HG02938 (cell line): ENCODE data around the gene NPHS1.
"Not testable (repeated sequence)": the region's sequence is repeated elsewhere in the genome, so short reads cannot be mapped to it uniquely, and the experiment has no call there.

Experiments used
- ATAC-seq: cut with Tn5 transposase; IDR thresholded peaks from one replicate; pipeline ENCODE4 v1.9.1; 2021; ENCODE audit warnings: mild to moderate bottlenecking, moderate library complexity; ENCODE audit not compliant: unreplicated experiment

Gene NPHS1

GRCh38 chr19:35851213-35852028 is 883 bp downstream of the NPHS1 start:
- no peak for ATAC-seq

GRCh38 chr19:35848919-35849505 is 3.3 kb downstream of the NPHS1 start:
- no peak for ATAC-seq

GRCh38 chr19:35848486-35848885 is 3.8 kb downstream of the NPHS1 start:
- ATAC-seq, result no peak

GRCh38 chr19:35847911-35848310 is 4.4 kb downstream of the NPHS1 start:
- no peak for ATAC-seq

GRCh38 chr19:35846038-35846668 is 6.2 kb downstream of the NPHS1 start:
- ATAC-seq, result no peak

GRCh38 chr19:35845215-35846037 is 6.9 kb downstream of the NPHS1 start:
- no peak for ATAC-seq

GRCh38 chr19:35844482-35845214 is 7.7 kb downstream of the NPHS1 start:
- ATAC-seq, result no peak

GRCh38 chr19:35843676-35844481 is 8.4 kb downstream of the NPHS1 start:
- no peak for ATAC-seq

GRCh38 chr19:35842666-35843272 is 9.5 kb downstream of the NPHS1 start:
- ATAC-seq, result no peak

GRCh38 chr19:35841961-35842595 is 10.2 kb downstream of the NPHS1 start:
- no peak for ATAC-seq

- not testable (repeated sequence) for ATAC-seq
Measured at GRCh38 chr19:35836096-35836495, 16.2 kb downstream of the NPHS1 start.

GRCh38 chr19:35833972-35834371 is 18.3 kb downstream of the NPHS1 start:
- ATAC-seq, result no peak

- ATAC-seq, result no peak
Measured at GRCh38 chr19:35832054-35832453, 20.2 kb downstream of the NPHS1 start.

- ATAC-seq, result no peak
Measured at GRCh38 chr19:35830986-35831385, 21.3 kb downstream of the NPHS1 start.

GRCh38 chr19:35828692-35829301 is 23.5 kb downstream of the NPHS1 start:
- no peak for ATAC-seq

- no peak for ATAC-seq
Measured at GRCh38 chr19:35824150-35824549, 28.2 kb downstream of the NPHS1 start.

GRCh38 chr19:35822579-35822978 is 29.7 kb downstream of the NPHS1 start:
- ATAC-seq, result no peak

GRCh38 chr19:35818445-35818844 is 33.9 kb downstream of the NPHS1 start:
- no peak for ATAC-seq
